Stimulated activated CD8-positive, alpha-beta memory T cell treated with anti-CD3 and anti-CD28 coated beads, Interleukin-7, amount 100 ng/mL, for 4 hours (primary cell): ENCODE results near the gene KRT82.

Experiments used
- DNase-seq, 2 donors: peaks; one replicate each; pipeline ENCODE4 v3.0.0-alpha.2; 2020; ENCODE audit warnings: low read depth in 2 of 2

KRT82 gene

DNA sequence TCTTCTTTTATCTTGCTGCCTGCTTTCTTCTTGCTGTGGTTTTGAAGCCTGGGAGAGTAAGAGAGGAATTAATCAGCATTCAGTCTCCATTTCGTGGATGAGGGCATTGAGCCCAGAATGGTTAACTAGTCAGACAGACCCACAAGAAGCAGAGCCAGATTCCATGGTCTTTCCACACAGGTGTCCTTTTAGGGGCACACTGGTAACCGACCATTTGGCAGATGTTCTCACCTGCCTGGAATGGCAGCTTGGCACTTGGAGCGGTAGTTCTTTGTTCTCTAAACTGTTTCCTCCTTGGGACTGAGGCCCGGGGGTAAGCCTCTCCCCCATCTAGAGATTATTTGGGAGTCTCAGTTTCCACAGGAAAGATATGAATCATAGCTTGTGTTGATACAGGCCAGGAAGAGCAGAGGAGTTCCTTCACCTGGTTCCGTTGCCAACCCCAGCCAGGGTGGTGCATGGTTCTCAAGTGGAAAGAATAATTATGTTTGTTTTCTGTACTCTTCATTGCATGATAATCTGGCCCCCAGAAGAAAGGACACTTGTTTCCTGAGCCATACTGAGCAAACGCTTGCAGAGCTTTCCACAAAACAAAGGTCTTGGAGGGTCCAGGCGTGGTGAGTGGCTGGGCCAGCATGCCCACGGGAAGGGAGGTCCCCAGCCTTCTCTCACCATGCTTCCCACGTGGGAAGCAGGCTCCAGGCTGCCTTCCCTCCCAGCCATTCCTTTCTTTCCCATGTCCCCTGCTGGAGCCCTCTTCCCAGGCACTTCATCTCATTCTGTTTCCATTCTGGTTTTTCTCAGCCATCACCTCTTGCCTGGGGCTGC lies 30.1 kb upstream of the KRT82 start:
- no peak for DNase-seq

DNA sequence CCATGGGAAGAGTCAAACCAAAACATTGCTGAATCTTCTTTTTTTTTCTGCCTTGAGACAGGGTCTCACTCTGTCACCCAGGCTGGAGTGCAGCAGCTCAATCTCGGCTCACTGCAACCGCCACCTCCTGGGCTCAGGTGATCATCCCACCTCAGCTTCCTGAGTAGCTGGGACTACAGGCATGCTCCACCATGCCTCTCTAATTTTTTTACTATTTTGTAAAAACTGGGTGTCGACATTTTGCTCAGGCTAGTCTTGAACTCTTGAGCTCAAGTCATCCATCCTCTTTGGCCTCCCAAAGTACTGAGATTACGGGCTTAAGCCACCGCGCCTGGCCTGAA lies 29.5 kb upstream of the KRT82 start:
- DNase-seq: no peak

DNA sequence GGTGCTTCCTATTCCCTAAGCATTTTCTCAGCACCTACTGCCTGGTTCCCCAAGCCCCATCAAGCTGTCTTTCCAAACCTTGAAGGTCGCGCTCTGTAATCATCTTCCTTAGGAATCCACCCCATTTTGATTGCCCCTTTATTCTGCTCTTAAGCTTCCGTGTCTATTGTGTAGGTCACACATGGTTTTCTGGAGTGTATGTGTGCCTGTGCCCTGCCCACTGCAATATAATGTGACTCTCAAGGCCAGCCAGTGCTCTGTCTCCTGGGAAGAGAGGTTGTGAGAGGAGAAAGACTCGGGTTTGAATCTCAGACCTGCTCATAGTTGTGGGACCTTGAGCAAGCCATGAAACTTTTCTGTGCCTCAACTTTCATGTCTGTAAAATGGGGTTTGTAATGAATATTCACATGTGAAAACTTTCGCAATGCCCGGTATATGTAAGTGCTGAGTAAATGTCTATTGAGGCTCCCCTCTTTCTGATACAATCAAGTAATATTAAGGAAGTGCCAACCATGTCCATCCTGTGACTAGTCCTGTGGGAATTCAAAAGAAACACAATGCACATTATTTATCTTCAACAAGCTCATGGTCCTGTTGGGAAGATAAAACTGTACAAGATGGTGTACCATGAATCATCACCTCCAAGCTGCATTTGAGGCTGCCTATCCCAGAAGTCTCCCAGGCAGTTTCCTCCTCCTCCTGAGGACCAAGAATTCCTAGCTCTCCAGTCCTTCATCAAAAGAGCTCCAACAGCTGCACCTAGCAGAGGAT lies 28.8 kb upstream of the KRT82 start:
- DNase-seq: no peak

DNA sequence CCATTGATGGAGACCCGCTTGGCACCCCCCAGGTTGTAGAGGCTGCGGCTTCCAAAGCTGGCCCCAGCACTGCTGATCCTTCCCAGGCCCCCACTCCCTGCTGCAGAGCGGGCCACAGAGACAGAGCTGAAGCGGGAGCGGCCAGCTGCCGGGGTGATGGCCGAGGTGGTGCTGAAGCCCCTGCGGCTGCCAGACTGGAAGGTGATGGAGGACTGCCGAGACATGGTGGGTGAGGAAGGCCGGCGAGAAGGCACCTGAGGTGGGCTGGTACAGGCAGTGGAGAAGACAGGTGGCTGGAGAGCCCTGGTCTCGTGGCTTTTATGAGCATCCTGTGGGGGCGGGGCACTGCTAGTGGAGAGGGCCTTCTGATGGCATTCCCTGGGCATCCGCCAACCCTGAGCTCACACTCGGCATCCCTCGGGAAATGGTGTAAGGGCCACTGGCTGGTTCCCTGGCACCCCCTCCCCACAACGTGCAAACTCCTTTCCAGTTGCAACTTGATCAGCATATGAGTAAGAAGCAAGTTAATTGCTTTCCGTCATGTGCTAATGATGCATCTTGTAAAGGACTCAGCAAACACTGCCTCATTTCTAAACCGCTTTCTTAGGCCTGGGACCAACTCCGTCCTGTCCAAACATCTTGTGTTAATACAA lies 28.1 kb upstream of the KRT82 start, which contains the start of gene KRT75:
Gene KRT75, minus strand, starts transcription at position 291 of the 653 bp plus-strand sequence. Its CDS starts 67 bp downstream, at position 224.
- DNase-seq: no peak

- DNase-seq: no peak
Measured at GRCh38 chr12:52433501-52434080, 27.5 kb upstream of the KRT82 start.

- DNase-seq: no peak
Measured at GRCh38 chr12:52432559-52433207, 26.5 kb upstream of the KRT82 start.

DNA sequence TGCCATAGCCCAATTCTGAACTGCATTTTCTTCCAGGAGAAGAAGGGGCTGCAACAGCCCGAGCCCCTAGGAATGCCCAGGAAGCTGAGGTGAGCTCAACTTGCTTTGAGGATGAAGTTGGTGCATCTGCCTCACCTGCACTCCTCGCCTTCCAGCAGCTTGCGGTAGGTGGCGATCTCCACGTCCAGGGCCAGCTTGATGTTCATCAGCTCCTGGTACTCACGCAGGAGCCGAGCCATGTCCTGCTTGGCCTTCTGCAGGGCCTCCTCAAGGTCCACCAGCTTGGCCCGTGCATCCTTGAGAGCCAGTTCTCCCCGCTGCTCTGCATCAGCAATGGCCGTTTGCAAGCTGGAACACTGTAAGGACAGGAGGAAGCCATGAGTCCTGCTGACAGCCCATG lies 22.0 kb upstream of the KRT82 start:
- DNase-seq: no peak

GRCh38 chr12:52427083-52427482 lies 20.9 kb upstream of the KRT82 start:
- DNase-seq: no peak

- DNase-seq: no peak
Measured at GRCh38 chr12:52426034-52426433, 19.9 kb upstream of the KRT82 start.

- no peak for DNase-seq
Measured at GRCh38 chr12:52425466-52425865, 19.3 kb upstream of the KRT82 start.

DNA sequence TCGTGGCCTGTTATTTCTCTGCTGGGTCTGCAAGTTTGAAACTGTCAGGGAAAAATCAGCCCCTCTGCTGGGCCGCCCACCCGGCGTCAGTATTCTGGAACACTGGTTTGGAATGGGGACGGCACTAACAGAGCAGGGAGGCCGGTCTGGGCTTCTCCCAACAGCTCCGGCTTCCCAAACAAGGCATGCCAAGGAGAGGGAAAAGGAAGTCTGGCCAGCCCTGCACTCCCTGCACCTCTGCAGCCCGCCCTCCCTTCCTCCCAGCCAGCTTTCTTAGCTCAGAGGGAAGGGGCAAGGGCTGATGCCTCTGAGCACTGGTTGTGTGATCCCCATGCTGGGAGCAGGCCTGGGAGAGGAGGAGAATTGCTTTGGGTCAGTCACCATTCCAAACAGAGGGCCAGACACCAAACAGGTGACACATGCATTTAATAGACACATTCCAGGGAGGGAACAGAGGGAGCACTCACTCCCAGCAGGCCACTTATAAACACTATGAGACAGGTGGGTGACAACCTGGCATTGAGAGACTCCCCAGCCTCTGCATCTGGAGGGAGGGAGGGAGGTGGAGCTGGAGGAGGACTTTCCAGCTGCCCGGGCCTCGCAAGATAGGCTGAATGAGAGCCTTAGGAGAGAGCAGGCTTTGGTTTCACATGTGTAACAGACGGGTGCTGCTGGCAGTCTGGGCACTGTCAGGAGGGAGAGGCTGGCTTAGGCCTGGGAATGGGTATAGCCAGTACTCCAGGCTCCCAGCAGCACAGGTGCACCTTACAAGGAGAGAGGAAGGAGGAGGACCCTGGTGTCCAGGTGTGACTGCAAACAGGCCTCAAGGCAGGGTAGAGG lies 17.7 kb upstream of the KRT82 start:
- DNase-seq: no peak

- DNase-seq: no peak
Measured at GRCh38 chr12:52423035-52423434, 16.9 kb upstream of the KRT82 start.

DNA sequence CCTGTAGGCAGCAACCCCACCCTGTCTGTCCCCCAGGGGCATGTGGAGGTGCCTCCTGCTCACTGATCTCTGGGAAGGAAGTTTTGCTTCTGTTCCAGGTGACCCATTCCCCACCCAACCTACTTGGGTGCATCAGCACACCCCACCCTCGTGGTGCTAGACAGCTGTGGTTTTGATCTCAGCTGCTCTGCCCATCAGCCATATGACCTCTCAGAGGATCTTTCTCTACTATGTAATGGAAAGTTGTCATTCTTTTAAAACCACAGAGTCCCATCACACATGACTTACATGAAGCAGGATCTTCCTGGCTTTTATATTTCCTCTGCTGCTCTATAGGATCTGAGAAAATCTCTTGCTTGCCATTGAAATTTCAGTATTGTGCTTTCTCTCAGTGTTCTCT lies 13.5 kb upstream of the KRT82 start:
- no peak for DNase-seq

DNA sequence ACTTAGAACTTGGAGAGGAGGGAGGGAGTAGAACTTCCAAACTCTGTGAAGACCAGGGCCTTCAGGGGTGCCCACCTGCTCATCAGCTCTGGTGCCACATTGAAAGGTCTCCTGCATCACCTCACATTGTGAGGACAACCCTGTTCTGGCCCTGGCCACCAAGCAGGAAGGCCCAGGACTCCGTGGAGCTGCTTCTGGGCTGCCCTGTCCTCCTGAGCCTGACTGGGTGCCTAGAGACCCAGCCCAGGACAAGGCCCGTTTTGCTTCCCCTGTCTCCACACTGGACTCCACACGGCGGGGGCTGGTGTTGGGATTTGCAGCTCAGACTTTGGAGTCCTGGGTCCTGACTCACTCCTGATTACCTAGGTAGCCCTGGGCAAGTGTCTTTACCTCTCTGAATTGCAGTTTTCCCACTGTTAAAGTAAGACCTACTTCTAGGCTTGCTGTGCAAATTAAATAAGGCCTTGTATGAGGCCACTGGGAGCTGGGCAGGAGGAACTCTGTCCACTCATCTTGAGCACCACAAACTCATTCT lies 12.5 kb upstream of the KRT82 start:
- DNase-seq: no peak

- DNase-seq: no peak
Measured at GRCh38 chr12:52417740-52418139, 11.6 kb upstream of the KRT82 start.

DNA sequence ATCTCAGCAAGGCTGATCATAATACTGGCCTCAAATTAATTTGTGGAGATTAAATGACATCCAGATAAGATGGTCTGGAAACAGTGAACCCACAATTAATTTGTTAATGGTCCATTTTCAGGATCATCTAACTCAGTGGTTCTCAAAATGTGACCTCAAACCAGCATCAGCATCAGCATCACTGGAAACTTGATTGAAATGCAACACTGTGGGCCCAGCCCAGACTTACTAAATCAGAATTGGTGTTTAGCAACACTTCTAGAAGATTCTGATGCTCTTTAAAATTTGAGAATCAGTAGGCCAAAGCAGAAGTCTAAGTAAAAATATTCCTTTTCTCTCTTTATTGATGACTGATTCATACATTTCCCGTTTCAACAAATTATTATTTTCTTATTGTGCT lies 10.7 kb upstream of the KRT82 start:
- DNase-seq: no peak

GRCh38 chr12:52415870-52416750 lies 10.0 kb upstream of the KRT82 start:
- no peak for DNase-seq

DNA sequence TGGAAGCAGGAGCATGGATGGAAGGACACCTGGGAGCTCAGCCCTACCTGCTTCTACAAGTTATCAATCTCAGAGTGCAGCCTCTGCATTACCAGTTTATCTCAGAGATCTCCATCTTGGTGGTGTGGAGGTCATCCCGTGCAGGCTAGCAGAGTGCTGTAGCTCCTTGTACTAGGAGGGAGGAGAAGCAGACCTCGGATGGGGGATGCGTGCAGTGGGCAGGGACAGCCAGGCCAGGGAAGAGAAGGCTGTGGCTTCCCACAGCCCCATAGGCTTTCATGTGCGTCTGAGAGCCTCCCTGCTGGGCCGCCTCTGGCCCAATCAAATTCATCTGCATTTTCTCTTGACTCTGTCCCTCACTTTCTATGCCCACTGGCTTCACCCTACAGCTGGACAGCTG lies 8.8 kb upstream of the KRT82 start:
- no peak for DNase-seq

DNA sequence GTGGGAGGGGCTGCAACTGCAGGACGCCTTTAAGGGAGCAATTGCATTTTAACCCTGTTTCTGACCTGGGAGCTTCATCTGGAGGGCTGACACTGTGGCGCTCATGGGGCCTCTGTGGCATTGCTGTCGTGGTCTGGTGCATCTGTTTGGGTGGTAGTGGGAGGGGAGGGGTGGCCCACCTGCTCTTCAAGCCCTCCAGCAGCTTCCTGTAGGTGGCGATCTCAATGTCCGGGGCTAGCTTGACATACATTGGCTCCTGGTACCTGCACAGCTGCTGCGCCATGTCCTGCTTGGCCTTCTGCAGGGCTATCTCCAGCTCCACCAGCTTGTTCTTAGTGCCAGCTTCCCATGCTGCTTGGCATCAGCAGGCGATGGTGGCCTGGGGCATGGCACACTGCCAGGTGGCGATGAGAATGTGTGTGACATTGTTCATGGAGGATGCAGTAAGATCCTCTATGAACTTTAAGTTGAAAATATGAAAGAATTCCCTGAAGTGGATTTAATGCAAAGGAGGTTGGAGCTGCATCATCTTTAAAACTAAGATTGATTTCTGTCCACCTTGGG lies 7.7 kb upstream of the KRT82 start:
- DNase-seq: no peak
